IMR-90 (cell line): ENCODE data around the gene ASB13. TPM values are rescaled to one million over a fixed set of nuclear protein-coding genes. Genes with fewer than 3 reads are reported as not detected.

ENCODE experiments used
- ATAC-seq: fragments of 200-7000 bp; cut with Tn5 transposase; 2 replicates; pipeline ENCODE4 v1.9.1; 2020; ENCODE audit warnings: low read depth, mild to moderate bottlenecking, moderate library complexity
- BruUV-seq: library from RNA; stranded (reverse); fragments of 400-500 nt; replicated peaks from 2 replicates; lab custom pipeline; 2021; lab: Mats Ljungman, UMichigan
- CTCF ChIA-PET: fragments of 300-600 bp; formaldehyde crosslinking; extraction: SDS; loops from one replicate; lab custom pipeline; 2021; ENCODE audit warnings: antibody characterized with exemption; lab: Yijun Ruan, JAX
- POLR2A ChIA-PET: fragments of 300-600 bp; sonication (Branson Sonifier 250); formaldehyde crosslinking; loops from one replicate; lab custom pipeline; 2022; ENCODE audit warnings: antibody characterized with exemption; ENCODE audit not compliant: unreplicated experiment; lab: Charles Lee
- DNase-seq: peaks from one replicate; pipeline ENCODE4 v3.0.0; 2013
- H2AFZ ChIP-seq: replicated peaks from 2 replicates; pipeline ENCODE3; 2013; ENCODE audit warnings: low read length, mild to moderate bottlenecking; ENCODE audit not compliant: poor library complexity
- H2AK5ac ChIP-seq: 2 replicates; pipeline ENCODE4 v1.6.1; 2013; ENCODE audit warnings: low read depth, low read length, inconsistent platforms
- H2AK9ac ChIP-seq: replicated peaks from 2 replicates; pipeline ENCODE3; 2013; ENCODE audit warnings: mild to moderate bottlenecking, low read depth, low read length, moderate library complexity; ENCODE audit not compliant: poor library complexity
- H2BK120ac ChIP-seq: 2 replicates; pipeline ENCODE4 v1.6.1; 2013; ENCODE audit warnings: low read depth, low read length, inconsistent platforms
- H2BK15ac ChIP-seq: 3 replicates; pipeline ENCODE4 v1.6.1; 2013; ENCODE audit warnings: low read depth, low read length, inconsistent platforms
- H2BK20ac ChIP-seq: 2 replicates; pipeline ENCODE4 v1.6.1; 2013; ENCODE audit warnings: low read depth, mild to moderate bottlenecking, inconsistent platforms, low read length, moderate library complexity
- H2BK5ac ChIP-seq: 2 replicates; pipeline ENCODE4 v1.6.1; 2013; ENCODE audit warnings: mild to moderate bottlenecking, low read depth, low read length, inconsistent platforms; ENCODE audit not compliant: poor library complexity, severe bottlenecking
- H3K14ac ChIP-seq: replicated peaks from 2 replicates; pipeline ENCODE4 v1.6.1; 2013; ENCODE audit warnings: low read depth, low read length, inconsistent platforms
- H3K18ac ChIP-seq: 2 replicates; pipeline ENCODE4 v1.6.1; 2013; ENCODE audit warnings: low read depth, low read length, control low read depth
- H3K23ac ChIP-seq: 2 replicates; pipeline ENCODE4 v1.6.1; 2013; ENCODE audit warnings: low read depth, low read length, inconsistent platforms
- H3K27ac ChIP-seq: 2 replicates; pipeline ENCODE4 v1.5.1; 2013; ENCODE audit warnings: mild to moderate bottlenecking, control low read depth, low read length; ENCODE audit not compliant: insufficient read depth
- H3K27me3 ChIP-seq: 2 replicates; pipeline ENCODE4 v1.6.1; 2013; ENCODE audit warnings: low read length; ENCODE audit not compliant: control insufficient read depth, insufficient read depth
- H3K36me3 ChIP-seq: 2 replicates; pipeline ENCODE4 v1.6.1; 2013; ENCODE audit warnings: low read length, mixed read lengths; ENCODE audit not compliant: control insufficient read depth, insufficient read depth
- H3K4ac ChIP-seq: 2 replicates; pipeline ENCODE4 v1.6.1; 2013; ENCODE audit warnings: low read depth, low read length, inconsistent platforms
- H3K4me1 ChIP-seq: 2 replicates; pipeline ENCODE4 v1.6.1; 2013; ENCODE audit warnings: low read length, mixed read lengths; ENCODE audit not compliant: control insufficient read depth, insufficient read depth
- H3K4me2 ChIP-seq: 2 replicates; pipeline ENCODE4 v1.6.1; 2013; ENCODE audit warnings: low read depth, mild to moderate bottlenecking, control low read depth, low read length, moderate library complexity
- H3K4me3 ChIP-seq: 2 replicates; pipeline ENCODE4 v1.5.1; 2013; ENCODE audit warnings: low read depth, mild to moderate bottlenecking, control low read depth, low read length, moderate library complexity; ENCODE audit not compliant: insufficient read depth
- H3K56ac ChIP-seq: 2 replicates; pipeline ENCODE4 v1.6.1; 2013; ENCODE audit warnings: low read length, inconsistent platforms; ENCODE audit not compliant: insufficient read depth; ENCODE audit errors: extremely low read depth
- H3K79me1 ChIP-seq, 2 experiments: 2 replicates each; pipeline ENCODE4 v1.6.1; 2013; ENCODE audit warnings: low read length in 2 of 2, inconsistent platforms in 1 of 2, low read depth in 1 of 2
- H3K9ac ChIP-seq: 2 replicates; pipeline ENCODE4 v1.6.1; 2013; ENCODE audit warnings: low read depth, low read length, control low read depth
- H3K9me1 ChIP-seq: 2 replicates; pipeline ENCODE4 v1.6.1; 2013; ENCODE audit warnings: low read length, inconsistent platforms; ENCODE audit not compliant: insufficient read depth
- H3K9me3 ChIP-seq: 2 replicates; pipeline ENCODE4 v1.6.1; 2013; ENCODE audit warnings: low read length; ENCODE audit not compliant: control insufficient read depth, insufficient read depth
- H4K20me1 ChIP-seq: 2 replicates; pipeline ENCODE4 v1.6.1; 2013; ENCODE audit warnings: low read length, inconsistent platforms; ENCODE audit not compliant: insufficient read depth
- H4K5ac ChIP-seq: 2 replicates; pipeline ENCODE4 v1.6.1; 2013; ENCODE audit warnings: mild to moderate bottlenecking, low read depth, low read length, control low read depth
- H4K8ac ChIP-seq, 2 experiments: 2 replicates each; pipeline ENCODE4 v1.6.1; 2013; ENCODE audit warnings: low read depth in 2 of 2, low read length in 2 of 2, control low read depth in 1 of 2, inconsistent platforms in 1 of 2
- H4K91ac ChIP-seq: 2 replicates; pipeline ENCODE4 v1.6.1; 2013; ENCODE audit warnings: low read depth, low read length, inconsistent platforms; ENCODE audit not compliant: insufficient read depth
- BHLHE40 ChIP-seq: fragments of 150-350 bp; IDR thresholded peaks from 2 replicates; pipeline ENCODE4 v1.6.1; 2016; ENCODE audit warnings: mild to moderate bottlenecking, low read depth, low read length
- CEBPB ChIP-seq: IDR thresholded peaks from 2 replicates; pipeline ENCODE4 v1.6.1; 2012; ENCODE audit warnings: low read depth, low read length, improper control_type of control experiment
- CHD1 ChIP-seq: IDR thresholded peaks from 2 replicates; pipeline ENCODE4 v1.6.1; 2012; ENCODE audit warnings: low read depth, low read length, improper control_type of control experiment
- FOS ChIP-seq: fragments of 150-350 bp; IDR thresholded peaks from 2 replicates; pipeline ENCODE4 v1.6.1; 2016; ENCODE audit warnings: low read depth, low read length
- MAFK ChIP-seq: IDR thresholded peaks from 2 replicates; pipeline ENCODE4 v1.6.1; 2012; ENCODE audit warnings: low read depth, low read length, improper control_type of control experiment
- MAZ ChIP-seq: IDR thresholded peaks from 2 replicates; pipeline ENCODE4 v1.6.1; 2012; ENCODE audit warnings: low read depth, mild to moderate bottlenecking, low read length, improper control_type of control experiment, moderate library complexity, borderline replicate concordance
- NFE2L2 ChIP-seq: fragments of 150-350 bp; IDR thresholded peaks from 2 replicates; pipeline ENCODE4 v1.6.1; 2016; ENCODE audit warnings: low read depth, mild to moderate bottlenecking, low read length
- POLR2A ChIP-seq: IDR thresholded peaks from 2 replicates; pipeline ENCODE4 v1.6.1; 2012; ENCODE audit warnings: mild to moderate bottlenecking, low read depth, low read length
- RAD21 ChIP-seq: IDR thresholded peaks from 2 replicates; pipeline ENCODE4 v1.6.1; 2012; ENCODE audit warnings: low read length, improper control_type of control experiment
- RCOR1 ChIP-seq: IDR thresholded peaks from 2 replicates; pipeline ENCODE4 v1.6.1; 2012; ENCODE audit warnings: mild to moderate bottlenecking, low read length, improper control_type of control experiment; ENCODE audit not compliant: insufficient replicate concordance
- RFX5 ChIP-seq: IDR thresholded peaks from 2 replicates; pipeline ENCODE4 v1.8.0; 2012; ENCODE audit warnings: low read depth, mild to moderate bottlenecking, low read length, moderate library complexity
- SMC3 ChIP-seq: fragments of 150-350 bp; IDR thresholded peaks from 2 replicates; pipeline ENCODE4 v1.6.1; 2016; ENCODE audit warnings: low read depth, mild to moderate bottlenecking, antibody characterized with exemption, low read length, moderate library complexity
- WGBS, 2 experiments: methylation state at CpG; one replicate each; pipeline versions ENCODE4 v1.1.5 to v1.1.7; 2013; ENCODE audit warnings: missing lambda C conversion rate in 2 of 2; ENCODE audit not compliant: insufficient read length in 1 of 2; ENCODE audit errors: extremely low coverage in 2 of 2; 5-methylcytosine and 5-hydroxymethylcytosine counted together
- dilution Hi-C: fragments of 300-500 bp; cut with HindIII; formaldehyde crosslinking; loops from one replicate; pipeline ENCODE4 v1.14.3; 2018; ENCODE audit warnings: low sequenced_read_pairs; ENCODE audit not compliant: unreplicated experiment
- in situ Hi-C: fragments of 300-500 bp; cut with MboI; formaldehyde crosslinking; loops from 3 replicates; pipeline ENCODE4 v1.14.3; 2019; ENCODE audit warnings: low sequenced_read_pairs, inconsistent platforms, mixed read lengths
- intact Hi-C: fragments of 100-400 bp; cut with micrococcal nuclease; formaldehyde crosslinking; loops from 2 replicates; pipeline ENCODE4 v1.10.0; 2022
- polyA plus RNA-seq, 3 experiments: library from polyadenylated mRNA; depleted of rRNA; stranded (reverse); fragments of >200 nt; gene quantifications; 2 replicates each; pipeline ENCODE4 v1.2.3, GENCODE V29; 2012; ENCODE audit warnings: low replicate concordance in 1 of 3
- total RNA-seq: library from RNA; depleted of rRNA; stranded (reverse); fragments of >200 nt; gene quantifications from 2 replicates; pipeline ENCODE4 v1.2.3, GENCODE V29; 2012
- TF ChIP-seq, protein P1 (sequence below): fragments of 150-350 bp; IDR thresholded peaks from 2 replicates; pipeline ENCODE4 v1.6.1; 2016; ENCODE audit warnings: low read depth, mild to moderate bottlenecking, low read length, moderate library complexity, borderline replicate concordance
- TF ChIP-seq, protein P2 (sequence below): conservative IDR thresholded peaks from 2 replicates; pipeline ENCODE4 v1.5.1; 2012; ENCODE audit warnings: mild to moderate bottlenecking, low read depth, low read length, improper control_type of control experiment

The ASB13 gene
- total and polyA plus RNA-seq, 2 of the 4 experiments (the other 2 are of a cell fraction): 4.6 to 6.3 TPM

DNA sequence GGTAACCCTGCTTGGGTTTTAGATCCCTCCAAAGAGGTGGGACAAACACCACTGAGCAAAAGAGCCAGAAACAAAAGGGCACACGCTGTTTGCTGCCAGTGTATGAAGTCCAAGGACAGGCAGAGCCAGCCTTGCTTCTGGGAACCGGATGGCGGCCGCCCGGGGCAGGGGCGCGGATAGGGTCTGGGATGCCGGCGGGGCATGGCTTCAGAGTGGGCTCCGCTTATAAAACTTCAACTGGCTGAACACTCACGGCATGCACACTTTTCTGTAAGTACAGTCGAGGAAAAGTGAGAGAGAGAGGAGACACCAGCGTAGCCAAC lies 62.6 kb downstream of the ASB13 start:
- H3K4me3 ChIP-seq: no peak overlapping the region
- H2BK15ac ChIP-seq: no peak overlapping the region
- no peaks in the 10 kb centered on the region; the same call in 1 of the 2 replicates for H3K27me3 ChIP-seq
- H4K8ac ChIP-seq: no peak overlapping the region
- no peak overlapping the region for H3K4me2 ChIP-seq
- ChIA-PET POLR2A (no interaction called here), CTCF (no interaction called here)
- TF ChIP-seq NFE2L2: no peak
- TF ChIP-seq RFX5: no peak
- TF ChIP-seq CHD1: no peak
- no peak for TF ChIP-seq POLR2A
- TF ChIP-seq, protein P1, sequence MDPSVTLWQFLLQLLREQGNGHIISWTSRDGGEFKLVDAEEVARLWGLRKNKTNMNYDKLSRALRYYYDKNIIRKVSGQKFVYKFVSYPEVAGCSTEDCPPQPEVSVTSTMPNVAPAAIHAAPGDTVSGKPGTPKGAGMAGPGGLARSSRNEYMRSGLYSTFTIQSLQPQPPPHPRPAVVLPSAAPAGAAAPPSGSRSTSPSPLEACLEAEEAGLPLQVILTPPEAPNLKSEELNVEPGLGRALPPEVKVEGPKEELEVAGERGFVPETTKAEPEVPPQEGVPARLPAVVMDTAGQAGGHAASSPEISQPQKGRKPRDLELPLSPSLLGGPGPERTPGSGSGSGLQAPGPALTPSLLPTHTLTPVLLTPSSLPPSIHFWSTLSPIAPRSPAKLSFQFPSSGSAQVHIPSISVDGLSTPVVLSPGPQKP: no peak
- no peak for TF ChIP-seq RAD21
- TF ChIP-seq RCOR1: no peak
- TF ChIP-seq CEBPB: no peak
- TF ChIP-seq SMC3: no peak
- TF ChIP-seq, protein P2, sequence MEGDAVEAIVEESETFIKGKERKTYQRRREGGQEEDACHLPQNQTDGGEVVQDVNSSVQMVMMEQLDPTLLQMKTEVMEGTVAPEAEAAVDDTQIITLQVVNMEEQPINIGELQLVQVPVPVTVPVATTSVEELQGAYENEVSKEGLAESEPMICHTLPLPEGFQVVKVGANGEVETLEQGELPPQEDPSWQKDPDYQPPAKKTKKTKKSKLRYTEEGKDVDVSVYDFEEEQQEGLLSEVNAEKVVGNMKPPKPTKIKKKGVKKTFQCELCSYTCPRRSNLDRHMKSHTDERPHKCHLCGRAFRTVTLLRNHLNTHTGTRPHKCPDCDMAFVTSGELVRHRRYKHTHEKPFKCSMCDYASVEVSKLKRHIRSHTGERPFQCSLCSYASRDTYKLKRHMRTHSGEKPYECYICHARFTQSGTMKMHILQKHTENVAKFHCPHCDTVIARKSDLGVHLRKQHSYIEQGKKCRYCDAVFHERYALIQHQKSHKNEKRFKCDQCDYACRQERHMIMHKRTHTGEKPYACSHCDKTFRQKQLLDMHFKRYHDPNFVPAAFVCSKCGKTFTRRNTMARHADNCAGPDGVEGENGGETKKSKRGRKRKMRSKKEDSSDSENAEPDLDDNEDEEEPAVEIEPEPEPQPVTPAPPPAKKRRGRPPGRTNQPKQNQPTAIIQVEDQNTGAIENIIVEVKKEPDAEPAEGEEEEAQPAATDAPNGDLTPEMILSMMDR: no peak
- TF ChIP-seq MAFK: no peak
- TF ChIP-seq MAZ: no peak
- TF ChIP-seq FOS: no peak
- TF ChIP-seq BHLHE40: no peak
- H3K56ac ChIP-seq: no peak overlapping the region
- H2BK5ac ChIP-seq: no peak overlapping the region
- no peaks in the 10 kb centered on the region for H3K36me3 ChIP-seq
- WGBS, 2 experiments: 82% methylated on average over 11 of the region's 13 CpGs; no CpG with 5 or more reads in 1 of the 2 experiments
- H3K27ac ChIP-seq: no peak overlapping the region
- H4K5ac ChIP-seq: no peak overlapping the region
- H3K14ac ChIP-seq: no peak overlapping the region; the same call in 1 of the 2 replicates
- H2AK9ac ChIP-seq: no peak overlapping the region
- no TSS peak for BruUV-seq
- no peaks in the 10 kb centered on the region for H4K20me1 ChIP-seq
- H2AFZ ChIP-seq: no peak overlapping the region
- H3K18ac ChIP-seq: no peak overlapping the region
- 0 out of 2 replicates have a peak, but pooled peaks cover 3% of the 10 kb centered on the region for H3K9me1 ChIP-seq
- dilution Hi-C loops (no loop called here), in situ Hi-C loops (loop anchor here (25.0 kb wide), 1 partner anchor 767 kb away; the partner anchor contains the start of gene AKR1E2), intact Hi-C loops (no loop called here)
- H2BK120ac ChIP-seq: no peak overlapping the region
- ATAC-seq (no peak), DNase-seq (no peak)
- H3K9ac ChIP-seq: no peak overlapping the region
- H3K4me1 ChIP-seq: peaks cover 1% of the 10 kb centered on the region; the same call in 1 of the 2 replicates
- H3K4ac ChIP-seq: no peak overlapping the region
- no peak overlapping the region for H3K23ac ChIP-seq
- H2BK20ac ChIP-seq: no peak overlapping the region
- H3K79me1 ChIP-seq: no peaks in the 10 kb centered on the region
- no peak overlapping the region for H4K91ac ChIP-seq
- no peaks in the 10 kb centered on the region for H3K9me3 ChIP-seq
- no peak overlapping the region for H2AK5ac ChIP-seq
